Spleen (tissue), 7 donors: ENCODE measurements around the gene YTHDC1.

Experiments used
- POLR2A ChIP-seq, 3 donors: fragments of 450-650 bp; IDR thresholded peaks; one replicate each; pipeline ENCODE4 v1.5.1; 2017; ENCODE audit warnings: antibody characterized with exemption in 3 of 3, mild to moderate bottlenecking in 1 of 3
- TF ChIP-seq, protein P1 (sequence below), 11 experiments: fragments of 200-600 bp in 7 of 11; fragments of 450-650 bp in 4 of 11; sonication (generic) in 4 of 11; IDR thresholded peaks in 8 of 11; conservative IDR thresholded peaks in 3 of 11; 1 replicate in 7 of 11; 2 replicates in 4 of 11; pipeline versions ENCODE4 v1.4.0 to v1.8.0; 2016 to 2021; ENCODE audit warnings: antibody characterized with exemption in 11 of 11, inconsistent platforms in 4 of 11, mild to moderate bottlenecking in 1 of 11
- donor health status: DM: no; HTN: no; CAD: no; lungs with moderate emphysema.
- donor health status: DM: no; HTN: no; CAD: no.
- donor health status: DM: no; HTN: no; CAD: no.

DNA sequence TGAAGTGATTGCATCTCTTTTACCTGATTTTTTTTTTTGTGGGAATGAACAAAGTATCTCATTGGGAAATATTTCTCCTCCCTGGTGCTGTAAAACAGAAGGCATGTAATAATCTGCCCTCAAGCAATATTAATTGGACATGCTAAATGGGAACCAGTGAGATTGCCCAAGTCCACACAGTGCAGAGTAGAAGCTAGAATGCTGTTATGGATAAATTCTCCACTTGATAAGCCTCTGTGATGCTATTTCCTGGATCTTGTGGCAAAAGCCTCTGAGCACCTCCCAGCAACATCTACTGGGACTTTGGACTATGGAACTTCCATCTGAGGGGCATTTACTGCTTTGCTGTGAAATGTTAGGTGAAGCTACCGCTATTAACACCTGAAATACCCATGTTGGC is 46.9 kb upstream of the YTHDC1 start:
- TF ChIP-seq, protein P1, sequence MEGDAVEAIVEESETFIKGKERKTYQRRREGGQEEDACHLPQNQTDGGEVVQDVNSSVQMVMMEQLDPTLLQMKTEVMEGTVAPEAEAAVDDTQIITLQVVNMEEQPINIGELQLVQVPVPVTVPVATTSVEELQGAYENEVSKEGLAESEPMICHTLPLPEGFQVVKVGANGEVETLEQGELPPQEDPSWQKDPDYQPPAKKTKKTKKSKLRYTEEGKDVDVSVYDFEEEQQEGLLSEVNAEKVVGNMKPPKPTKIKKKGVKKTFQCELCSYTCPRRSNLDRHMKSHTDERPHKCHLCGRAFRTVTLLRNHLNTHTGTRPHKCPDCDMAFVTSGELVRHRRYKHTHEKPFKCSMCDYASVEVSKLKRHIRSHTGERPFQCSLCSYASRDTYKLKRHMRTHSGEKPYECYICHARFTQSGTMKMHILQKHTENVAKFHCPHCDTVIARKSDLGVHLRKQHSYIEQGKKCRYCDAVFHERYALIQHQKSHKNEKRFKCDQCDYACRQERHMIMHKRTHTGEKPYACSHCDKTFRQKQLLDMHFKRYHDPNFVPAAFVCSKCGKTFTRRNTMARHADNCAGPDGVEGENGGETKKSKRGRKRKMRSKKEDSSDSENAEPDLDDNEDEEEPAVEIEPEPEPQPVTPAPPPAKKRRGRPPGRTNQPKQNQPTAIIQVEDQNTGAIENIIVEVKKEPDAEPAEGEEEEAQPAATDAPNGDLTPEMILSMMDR (IDR thresholded peaks at IDR 0.05 in 8 of 11, conservative IDR thresholded peaks at IDR 0.05 in 3 of 11) = no peak
- no peak for TF ChIP-seq POLR2A (IDR thresholded peaks at IDR 0.05)
